ENCODE results near the gene TBX2. TPM values are rescaled to one million over a fixed set of nuclear protein-coding genes. Genes with fewer than 3 reads are reported as not detected.
"Not testable (repeated sequence)": the region's sequence is repeated elsewhere in the genome, so short reads cannot be mapped to it uniquely, and the experiment has no call there.

The TBX2 gene
- total and polyA plus RNA-seq, 2 donors: 2.1 to 3.2 TPM

GRCh38 chr17:61447358-61447757, 47.7 kb downstream of the TBX2 start:
- Histone ChIP-seq H3K4me1 (ENCODE audit: control insufficient read depth in 2 of 2, insufficient read depth in 2 of 2, low read length in 2 of 2) (no peaks in the 10 kb centered on the region), H3K27ac (ENCODE audit: low read depth in 1 of 2, low read length in 1 of 2) (no peak overlapping the region), H3K9me3 (ENCODE audit: control insufficient read depth in 2 of 2, insufficient read depth in 1 of 2, low read length in 1 of 2) (no peaks in the 10 kb centered on the region), H3K4me3 (ENCODE audit: low read length in 2 of 2) (no peak overlapping the region), H3K36me3 (ENCODE audit: control insufficient read depth in 2 of 2, insufficient read depth in 2 of 2, low read length in 1 of 2) (no peaks in the 10 kb centered on the region), H3K27me3 (ENCODE audit: control insufficient read depth in 2 of 2, insufficient read depth in 1 of 2, low read length in 1 of 2) (peaks cover 34 to 94% of the 10 kb centered on the region in 2 donors)
- no peak for DNase-seq (ENCODE audit: low read depth in 6 of 9, low spot score in 9 of 9)

GRCh38 chr17:61448042-61448441, 48.4 kb downstream of the TBX2 start:
- no peaks in the 10 kb centered on the region for H3K4me1 ChIP-seq (ENCODE audit: control insufficient read depth in 2 of 2, insufficient read depth in 2 of 2, low read length in 2 of 2)
- H3K27ac ChIP-seq (ENCODE audit: low read depth in 1 of 2, low read length in 1 of 2): no peak overlapping the region
- H3K36me3 ChIP-seq (ENCODE audit: control insufficient read depth in 2 of 2, insufficient read depth in 2 of 2, low read length in 1 of 2): no peaks in the 10 kb centered on the region
- no peak overlapping the region for H3K4me3 ChIP-seq (ENCODE audit: low read length in 2 of 2)
- WGBS: 88% methylated on average over 2 of the region's 2 CpGs
- H3K27me3 ChIP-seq (ENCODE audit: control insufficient read depth in 2 of 2, insufficient read depth in 1 of 2, low read length in 1 of 2): peaks cover 40 to 95% of the 10 kb centered on the region in 2 donors
- no peaks in the 10 kb centered on the region for H3K9me3 ChIP-seq (ENCODE audit: control insufficient read depth in 2 of 2, insufficient read depth in 1 of 2, low read length in 1 of 2)
- DNase-seq (ENCODE audit: low read depth in 6 of 9, low spot score in 9 of 9): no peak

GRCh38 chr17:61449140-61449539, 49.5 kb downstream of the TBX2 start:
- H3K36me3 ChIP-seq (ENCODE audit: control insufficient read depth in 2 of 2, insufficient read depth in 2 of 2, low read length in 1 of 2); H3K4me1 ChIP-seq (ENCODE audit: control insufficient read depth in 2 of 2, insufficient read depth in 2 of 2, low read length in 2 of 2); H3K9me3 ChIP-seq (ENCODE audit: control insufficient read depth in 2 of 2, insufficient read depth in 1 of 2, low read length in 1 of 2); H3K27ac ChIP-seq (ENCODE audit: low read depth in 1 of 2, low read length in 1 of 2); DNase-seq (ENCODE audit: low read depth in 6 of 9, low spot score in 9 of 9); H3K4me3 ChIP-seq (ENCODE audit: low read length in 2 of 2): not testable (repeated sequence)
- H3K27me3 ChIP-seq (ENCODE audit: control insufficient read depth in 2 of 2, insufficient read depth in 1 of 2, low read length in 1 of 2): peaks cover 46 to 96% of the 10 kb centered on the region in 2 donors
- WGBS: 94% methylated on average over 4 of the region's 4 CpGs

- Histone ChIP-seq H3K4me3 (ENCODE audit: low read length in 2 of 2) (no peak overlapping the region), H3K36me3 (ENCODE audit: control insufficient read depth in 2 of 2, insufficient read depth in 2 of 2, low read length in 1 of 2) (no peaks in the 10 kb centered on the region), H3K9me3 (ENCODE audit: control insufficient read depth in 2 of 2, insufficient read depth in 1 of 2, low read length in 1 of 2) (no peaks in the 10 kb centered on the region), H3K27me3 (ENCODE audit: control insufficient read depth in 2 of 2, insufficient read depth in 1 of 2, low read length in 1 of 2) (peaks cover 54 to 96% of the 10 kb centered on the region in 2 donors), H3K27ac (ENCODE audit: low read depth in 1 of 2, low read length in 1 of 2) (no peak overlapping the region), H3K4me1 (ENCODE audit: control insufficient read depth in 2 of 2, insufficient read depth in 2 of 2, low read length in 2 of 2) (no peaks in the 10 kb centered on the region)
- no peak for DNase-seq (ENCODE audit: low read depth in 6 of 9, low spot score in 9 of 9)
- WGBS: 75% methylated on average over 9 of the region's 9 CpGs
These were observed 50.3 kb downstream of the TBX2 start for GRCh38 chr17:61449707-61450640.

- H3K4me3 ChIP-seq (ENCODE audit: low read length in 2 of 2): no peak overlapping the region
- H3K9me3 ChIP-seq (ENCODE audit: control insufficient read depth in 2 of 2, insufficient read depth in 1 of 2, low read length in 1 of 2): peaks cover 0 to 4% of the 10 kb centered on the region in 2 donors
- DNase-seq (ENCODE audit: low read depth in 6 of 9, low spot score in 9 of 9): no peak
- no peaks in the 10 kb centered on the region for H3K4me1 ChIP-seq (ENCODE audit: control insufficient read depth in 2 of 2, insufficient read depth in 2 of 2, low read length in 2 of 2)
- 35% methylated on average over 19 of the region's 19 CpGs for WGBS
- H3K27ac ChIP-seq (ENCODE audit: low read depth in 1 of 2, low read length in 1 of 2): no peak overlapping the region
- H3K36me3 ChIP-seq (ENCODE audit: control insufficient read depth in 2 of 2, insufficient read depth in 2 of 2, low read length in 1 of 2): no peaks in the 10 kb centered on the region
- H3K27me3 ChIP-seq (ENCODE audit: control insufficient read depth in 2 of 2, insufficient read depth in 1 of 2, low read length in 1 of 2): peaks cover 63 to 97% of the 10 kb centered on the region in 2 donors
These were observed 51.2 kb downstream of the TBX2 start for GRCh38 chr17:61450641-61451537.

- H3K36me3 ChIP-seq (ENCODE audit: control insufficient read depth in 2 of 2, insufficient read depth in 2 of 2, low read length in 1 of 2): no peaks in the 10 kb centered on the region
- H3K4me3 ChIP-seq (ENCODE audit: low read length in 2 of 2): no peak overlapping the region
- H3K9me3 ChIP-seq (ENCODE audit: control insufficient read depth in 2 of 2, insufficient read depth in 1 of 2, low read length in 1 of 2): peaks cover 0 to 4% of the 10 kb centered on the region in 2 donors
- no peaks in the 10 kb centered on the region for H3K4me1 ChIP-seq (ENCODE audit: control insufficient read depth in 2 of 2, insufficient read depth in 2 of 2, low read length in 2 of 2)
- H3K27ac ChIP-seq (ENCODE audit: low read depth in 1 of 2, low read length in 1 of 2): no peak overlapping the region
- WGBS: 3% methylated on average over 75 of the region's 75 CpGs
- no peak for DNase-seq (ENCODE audit: low read depth in 6 of 9, low spot score in 9 of 9)
- peaks cover 71 to 97% of the 10 kb centered on the region in 2 donors for H3K27me3 ChIP-seq (ENCODE audit: control insufficient read depth in 2 of 2, insufficient read depth in 1 of 2, low read length in 1 of 2)
These were observed 52.1 kb downstream of the TBX2 start for GRCh38 chr17:61451538-61452300.

GRCh38 chr17:61452301-61453290, 53.0 kb downstream of the TBX2 start, which contains the start of gene TBX4:
TSS of gene TBX4 (plus strand) at chr17:61452422. CDS start at chr17:61456491, 4,069 bp downstream.
- 11% methylated on average over 59 of the region's 59 CpGs for WGBS
- Histone ChIP-seq H3K27ac (ENCODE audit: low read depth in 1 of 2, low read length in 1 of 2) (no peak within 1 kb of the TSS), H3K9me3 (ENCODE audit: control insufficient read depth in 2 of 2, insufficient read depth in 1 of 2, low read length in 1 of 2) (peaks cover 0 to 4% of the 10 kb centered on the region in 2 donors), H3K4me3 (ENCODE audit: low read length in 2 of 2) (no peak within 1 kb of the TSS), H3K36me3 (ENCODE audit: control insufficient read depth in 2 of 2, insufficient read depth in 2 of 2, low read length in 1 of 2) (no peaks in the 10 kb centered on the region), H3K27me3 (ENCODE audit: control insufficient read depth in 2 of 2, insufficient read depth in 1 of 2, low read length in 1 of 2) (peaks cover 79 to 97% of the 10 kb centered on the region in 2 donors), H3K4me1 (ENCODE audit: control insufficient read depth in 2 of 2, insufficient read depth in 2 of 2, low read length in 2 of 2) (peaks cover 0 to 4% of the 10 kb centered on the region in 2 donors)
- no peak for DNase-seq (ENCODE audit: low read depth in 6 of 9, low spot score in 9 of 9)

Measured in thymus (tissue), 11 donors.